ENCODE data around the gene SLC25A45. TPM values are rescaled to one million over a fixed set of nuclear protein-coding genes. Genes with fewer than 3 reads are reported as not detected.
A peak's percentile ranks its signal among the peaks of the same experiment; 100 is the strongest.

The SLC25A45 gene
- polyA plus RNA-seq, 1 of the 3 experiments (the other 2 are of a cell fraction), result 3.6 TPM

DNA sequence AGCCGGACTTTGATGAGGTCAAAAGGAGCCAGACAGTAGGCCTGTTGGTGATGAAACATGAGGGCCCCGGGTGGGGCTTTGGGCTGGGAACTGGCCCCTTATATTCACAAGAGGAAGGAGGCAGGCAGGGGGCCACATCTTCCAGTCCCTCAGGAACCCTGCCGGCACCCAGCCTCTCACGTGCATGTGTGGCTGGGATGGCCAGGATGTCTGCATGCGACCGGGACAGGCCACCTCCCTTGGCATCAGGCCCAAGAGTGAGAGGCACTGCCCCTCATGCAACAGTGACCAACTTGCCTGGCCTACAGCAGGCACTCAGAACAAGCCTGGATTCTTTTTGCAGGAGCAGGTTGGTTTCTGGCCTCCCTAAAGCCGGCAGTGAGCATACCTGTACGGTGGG is 5.4 kb downstream of the SLC25A45 start:
- Histone ChIP-seq H3K9me2 (no peaks in the 10 kb centered on the region), H3K79me2 (ENCODE audit: insufficient read depth) (peaks cover 14% of the 10 kb centered on the region), H2AFZ (ENCODE audit: low read depth) (no peak overlapping the region), H3K9me3 (no peaks in the 10 kb centered on the region), H3F3A (replicated peaks; ENCODE audit: insufficient read depth) (peaks cover 14% of the 10 kb centered on the region), H3K27ac (ENCODE audit: low read depth in 2 of 2, low read length in 1 of 2) (peak overlapping the region in 1 of 2 experiments; percentile 31; a peak in 1 of 4 replicates), H3K4me3 (ENCODE audit: low read depth in 2 of 2, low read length in 1 of 2) (no peak overlapping the region), H3K36me3 (replicated peaks in 1 of 2; ENCODE audit: control insufficient read depth in 1 of 2, insufficient read depth in 2 of 2, low read length in 1 of 2) (no peaks in the 10 kb centered on the region), H3K4me1 (ENCODE audit: control insufficient read depth in 1 of 2, insufficient read depth in 2 of 2, low read depth in 1 of 2, low read length in 1 of 2) (peaks cover 6 to 32% of the 10 kb centered on the region in 2 experiments; a peak in 2 of 4 replicates), H3K4me2 (no peak overlapping the region), H3K9ac (no peak overlapping the region), H3K27me3 (ENCODE audit: insufficient read depth) (no peaks in the 10 kb centered on the region), H4K20me1 (ENCODE audit: insufficient read depth) (no peaks in the 10 kb centered on the region)
- DNase-seq, result peak; percentile 70
- ChIA-PET CTCF (interaction anchor here (4.1 kb wide), 1 partner anchor 39 kb away, joined by 31 read pairs; no protein-coding TSS in a partner anchor), POLR2A (no interaction called here)
- 77% methylated on average over 8 of the region's 8 CpGs for WGBS (ENCODE audit: low lambda C conversion rate)
- no peak for TF ChIP-seq NRF1 (IDR thresholded peaks at IDR 0.05; ENCODE audit: low read depth, low read length)
- TF ChIP-seq EP300 (IDR thresholded peaks at IDR 0.05; ENCODE audit: borderline replicate concordance in 1 of 2, low read depth in 1 of 2, low read length in 1 of 2), result no peak
- TF ChIP-seq, protein P1, sequence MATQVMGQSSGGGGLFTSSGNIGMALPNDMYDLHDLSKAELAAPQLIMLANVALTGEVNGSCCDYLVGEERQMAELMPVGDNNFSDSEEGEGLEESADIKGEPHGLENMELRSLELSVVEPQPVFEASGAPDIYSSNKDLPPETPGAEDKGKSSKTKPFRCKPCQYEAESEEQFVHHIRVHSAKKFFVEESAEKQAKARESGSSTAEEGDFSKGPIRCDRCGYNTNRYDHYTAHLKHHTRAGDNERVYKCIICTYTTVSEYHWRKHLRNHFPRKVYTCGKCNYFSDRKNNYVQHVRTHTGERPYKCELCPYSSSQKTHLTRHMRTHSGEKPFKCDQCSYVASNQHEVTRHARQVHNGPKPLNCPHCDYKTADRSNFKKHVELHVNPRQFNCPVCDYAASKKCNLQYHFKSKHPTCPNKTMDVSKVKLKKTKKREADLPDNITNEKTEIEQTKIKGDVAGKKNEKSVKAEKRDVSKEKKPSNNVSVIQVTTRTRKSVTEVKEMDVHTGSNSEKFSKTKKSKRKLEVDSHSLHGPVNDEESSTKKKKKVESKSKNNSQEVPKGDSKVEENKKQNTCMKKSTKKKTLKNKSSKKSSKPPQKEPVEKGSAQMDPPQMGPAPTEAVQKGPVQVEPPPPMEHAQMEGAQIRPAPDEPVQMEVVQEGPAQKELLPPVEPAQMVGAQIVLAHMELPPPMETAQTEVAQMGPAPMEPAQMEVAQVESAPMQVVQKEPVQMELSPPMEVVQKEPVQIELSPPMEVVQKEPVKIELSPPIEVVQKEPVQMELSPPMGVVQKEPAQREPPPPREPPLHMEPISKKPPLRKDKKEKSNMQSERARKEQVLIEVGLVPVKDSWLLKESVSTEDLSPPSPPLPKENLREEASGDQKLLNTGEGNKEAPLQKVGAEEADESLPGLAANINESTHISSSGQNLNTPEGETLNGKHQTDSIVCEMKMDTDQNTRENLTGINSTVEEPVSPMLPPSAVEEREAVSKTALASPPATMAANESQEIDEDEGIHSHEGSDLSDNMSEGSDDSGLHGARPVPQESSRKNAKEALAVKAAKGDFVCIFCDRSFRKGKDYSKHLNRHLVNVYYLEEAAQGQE (IDR thresholded peaks at IDR 0.05; ENCODE audit: low read depth, low read length), result no peak
- TF ChIP-seq MXI1 (IDR thresholded peaks at IDR 0.05; ENCODE audit: low read depth, low read length), result peak; percentile 82

DNA sequence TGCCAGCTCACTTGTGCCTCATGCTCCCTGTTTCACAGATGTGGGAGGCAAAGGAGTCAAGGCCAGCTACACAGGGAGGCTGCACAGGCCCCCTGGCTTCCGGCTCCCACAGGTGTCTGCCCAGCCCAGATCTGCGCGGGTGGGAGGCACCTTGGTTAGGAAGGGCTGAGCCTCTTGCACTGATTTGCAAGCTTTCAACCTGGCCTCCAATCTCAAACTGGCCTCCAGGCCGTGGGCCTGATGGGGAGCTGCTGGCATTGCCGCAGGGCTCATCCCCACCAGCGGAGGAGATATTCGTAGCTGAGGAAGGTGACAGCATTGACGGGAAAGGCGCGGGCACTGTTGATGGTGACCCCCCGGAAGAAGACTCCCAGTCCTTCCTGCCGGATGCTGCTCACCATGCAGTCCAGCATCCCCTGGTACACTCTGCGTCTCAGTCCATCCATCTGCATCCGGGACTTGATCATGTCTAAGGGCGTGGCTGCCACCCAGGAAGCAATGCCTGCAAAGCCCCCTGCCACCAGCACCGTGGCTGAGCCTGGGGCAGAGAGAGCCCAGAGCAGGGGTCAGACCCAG is 6.2 kb downstream of the SLC25A45 start:
- CTCF ChIA-PET, result interaction anchor here (0.7 to 1.9 kb wide), 5 partner anchors 10 to 218 kb away, joined by 3 to 8 read pairs (median 4); no protein-coding TSS in a partner anchor
- H3K27me3 ChIP-seq (ENCODE audit: insufficient read depth), result no peaks in the 10 kb centered on the region
- TF ChIP-seq SIN3A (IDR thresholded peaks at IDR 0.05; ENCODE audit: borderline replicate concordance, low read depth, low read length) (no peak), GABPA (IDR thresholded peaks at IDR 0.05; ENCODE audit: low read depth) (no peak), CHD2 (IDR thresholded peaks at IDR 0.05; ENCODE audit: low read length, partially characterized antibody) (no peak), NFIC (IDR thresholded peaks at IDR 0.05; ENCODE audit: borderline replicate concordance) (no peak), FOXM1 (IDR thresholded peaks at IDR 0.05; ENCODE audit: low read depth) (no peak), RCOR1 (IDR thresholded peaks at IDR 0.05; ENCODE audit: low read length) (no peak), YY1 (IDR thresholded peaks at IDR 0.05; ENCODE audit: low read depth) (no peak), TCF12 (IDR thresholded peaks at IDR 0.05) (no peak), RXRA (IDR thresholded peaks at IDR 0.05; ENCODE audit: borderline replicate concordance, low read depth) (no peak), FOXJ3 (CRISPR knock-in tag; IDR thresholded peaks at IDR 0.05) (no peak)
- TF ChIP-seq, protein P2, sequence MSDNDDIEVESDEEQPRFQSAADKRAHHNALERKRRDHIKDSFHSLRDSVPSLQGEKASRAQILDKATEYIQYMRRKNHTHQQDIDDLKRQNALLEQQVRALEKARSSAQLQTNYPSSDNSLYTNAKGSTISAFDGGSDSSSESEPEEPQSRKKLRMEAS (IDR thresholded peaks at IDR 0.05; ENCODE audit: low read depth), result no peak
- TF ChIP-seq, protein P3, sequence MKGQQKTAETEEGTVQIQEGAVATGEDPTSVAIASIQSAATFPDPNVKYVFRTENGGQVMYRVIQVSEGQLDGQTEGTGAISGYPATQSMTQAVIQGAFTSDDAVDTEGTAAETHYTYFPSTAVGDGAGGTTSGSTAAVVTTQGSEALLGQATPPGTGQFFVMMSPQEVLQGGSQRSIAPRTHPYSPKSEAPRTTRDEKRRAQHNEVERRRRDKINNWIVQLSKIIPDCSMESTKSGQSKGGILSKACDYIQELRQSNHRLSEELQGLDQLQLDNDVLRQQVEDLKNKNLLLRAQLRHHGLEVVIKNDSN (IDR thresholded peaks at IDR 0.05; ENCODE audit: borderline replicate concordance, low read depth), result no peak
- no peak overlapping the region for H3K9ac ChIP-seq
- peaks cover 6% of the 10 kb centered on the region for H3K79me2 ChIP-seq (ENCODE audit: insufficient read depth)
- DNase-seq, result no peak
- H3F3A ChIP-seq (replicated peaks; ENCODE audit: insufficient read depth), result peaks cover 14% of the 10 kb centered on the region
- 92% methylated on average over 15 of the region's 16 CpGs for WGBS (ENCODE audit: low lambda C conversion rate)
- no peak overlapping the region for H2AFZ ChIP-seq (ENCODE audit: low read depth)
- POLR2A ChIA-PET, result interaction anchor here (1.0 to 1.4 kb wide), 3 partner anchors 48 to 124 kb away, joined by 4 read pairs; no protein-coding TSS in a partner anchor
- no peaks in the 10 kb centered on the region for H4K20me1 ChIP-seq (ENCODE audit: insufficient read depth)
- H3K27ac ChIP-seq (ENCODE audit: low read depth in 2 of 2, low read length in 1 of 2), result no peak overlapping the region
- no peak overlapping the region for H3K4me3 ChIP-seq (ENCODE audit: low read depth in 2 of 2, low read length in 1 of 2)
- H3K36me3 ChIP-seq (replicated peaks in 1 of 2; ENCODE audit: control insufficient read depth in 1 of 2, insufficient read depth in 2 of 2, low read length in 1 of 2), result no peaks in the 10 kb centered on the region
- H3K4me2 ChIP-seq, result no peak overlapping the region
- H3K4me1 ChIP-seq (ENCODE audit: control insufficient read depth in 1 of 2, insufficient read depth in 2 of 2, low read depth in 1 of 2, low read length in 1 of 2), result peaks cover 0 to 25% of the 10 kb centered on the region in 2 experiments; a peak in 1 of 4 replicates
- H3K9me3 ChIP-seq, result no peaks in the 10 kb centered on the region
- H3K9me2 ChIP-seq, result no peaks in the 10 kb centered on the region

All from SK-N-SH (cell line).